GM12878 (cell line): Measurements from ENCODE around the gene CDH2. TPM values are rescaled to one million over a fixed set of nuclear protein-coding genes. Genes with fewer than 3 reads are reported as not detected.

Source experiments
- ATAC-seq: fragments of 200-7000 bp; cut with Tn5 transposase; 3 replicates; pipeline ENCODE4 v1.9.1; 2020; ENCODE audit warnings: mild to moderate bottlenecking, moderate library complexity
- BruUV-seq: library from RNA; stranded (reverse); fragments of 400-500 nt; replicated peaks from 2 replicates; lab custom pipeline; 2021; lab: Mats Ljungman, UMichigan
- CTCF ChIA-PET: fragments of 300-600 bp; sonication (Branson Sonifier 250); formaldehyde crosslinking; extraction: SDS; loops from one replicate; lab custom pipeline; 2021; ENCODE audit warnings: inconsistent platforms; lab: Yijun Ruan, JAX
- POLR2A ChIA-PET: fragments of 350-600 bp; formaldehyde crosslinking; extraction: SDS; loops from one replicate; lab custom pipeline; 2021; ENCODE audit warnings: inconsistent platforms; lab: Charles Lee
- RAD21 ChIA-PET: fragments of 300-600 bp; sonication (Branson Sonifier 250); formaldehyde crosslinking; loops from one replicate; lab custom pipeline; 2023; ENCODE audit warnings: antibody characterized with exemption; ENCODE audit not compliant: unreplicated experiment; lab: Charles Lee
- SMC1A ChIA-PET: fragments of 300-600 bp; sonication (Branson Sonifier 250); formaldehyde crosslinking; loops from one replicate; lab custom pipeline; 2023; ENCODE audit not compliant: unreplicated experiment, uncharacterized antibody; lab: Charles Lee
- DNase-seq: peaks from one replicate; pipeline ENCODE4 v3.0.0-alpha.2; 2011; ENCODE audit warnings: low read depth, low spot score
- FAIRE-seq: peaks from 3 replicates; lab custom pipeline; 2011; peaks lifted over from hg19 to GRCh38; lab: Jason Lieb, UNC
- H2AFZ ChIP-seq: 2 replicates; pipeline ENCODE4 v1.6.0; 2011; ENCODE audit warnings: low read depth, low read length, control low read depth; ENCODE audit not compliant: control insufficient read depth
- H3K27ac ChIP-seq: 2 replicates; pipeline ENCODE4 v1.5.1; 2011; ENCODE audit warnings: control low read depth; ENCODE audit not compliant: control insufficient read depth, insufficient read depth
- H3K27me3 ChIP-seq, 2 experiments: replicated peaks in 1 of 2; 2 replicates each; pipeline versions ENCODE4 v1.6.0 to v1.6.1; 2011; ENCODE audit warnings: low read length in 1 of 2; ENCODE audit not compliant: control insufficient read depth in 2 of 2, insufficient read depth in 2 of 2
- H3K36me3 ChIP-seq, 2 experiments: 2 replicates each; pipeline ENCODE4 v1.5.1; 2011; ENCODE audit warnings: low read length in 1 of 2; ENCODE audit not compliant: control insufficient read depth in 2 of 2, insufficient read depth in 2 of 2
- H3K4me1 ChIP-seq: 2 replicates; pipeline ENCODE4 v1.6.1; 2011; ENCODE audit warnings: mild to moderate bottlenecking, low read length, moderate library complexity, mixed read lengths; ENCODE audit not compliant: control insufficient read depth, insufficient read depth
- H3K4me2 ChIP-seq: 2 replicates; pipeline ENCODE4 v1.6.0; 2011; ENCODE audit warnings: control low read depth; ENCODE audit not compliant: control insufficient read depth, insufficient read depth
- H3K4me3 ChIP-seq: fragments of 200-600 bp; sonication (generic); 2 replicates; pipeline ENCODE4 v1.5.1; 2016
- H3K79me2 ChIP-seq: 2 replicates; pipeline ENCODE4 v1.6.0; 2011; ENCODE audit warnings: low read length; ENCODE audit not compliant: control insufficient read depth, insufficient read depth
- H3K9ac ChIP-seq: 2 replicates; pipeline ENCODE4 v1.8.0; 2011; ENCODE audit warnings: low read length, control low read depth, mixed read lengths; ENCODE audit not compliant: control insufficient read depth, insufficient read depth
- H3K9me3 ChIP-seq: replicated peaks from 3 replicates; pipeline ENCODE4 v1.5.1; 2011; ENCODE audit warnings: mild to moderate bottlenecking, low read length; ENCODE audit not compliant: control insufficient read depth, insufficient read depth
- H4K20me1 ChIP-seq: 2 replicates; pipeline ENCODE4 v1.6.0; 2011; ENCODE audit not compliant: control insufficient read depth, insufficient read depth
- ASH2L ChIP-seq: fragments of 300-600, 200-600 bp; sonication (generic); IDR thresholded peaks from 2 replicates; pipeline ENCODE4 v1.6.1; 2017; ENCODE audit warnings: low read depth, mild to moderate bottlenecking, borderline replicate concordance
- CEBPB ChIP-seq, 2 experiments: fragments of 150-350 bp in 1 of 2; IDR thresholded peaks; 2 replicates each; pipeline ENCODE4 v1.6.1; 2012 to 2014; ENCODE audit warnings: low read depth in 2 of 2, low read length in 2 of 2, borderline replicate concordance in 1 of 2, inconsistent platforms in 1 of 2
- MTA3 ChIP-seq: IDR thresholded peaks from 2 replicates; pipeline ENCODE4 v1.6.1; 2012; ENCODE audit warnings: low read length, inconsistent platforms, borderline replicate concordance
- NBN ChIP-seq: fragments of 450-650 bp; IDR thresholded peaks from 2 replicates; pipeline ENCODE4 v1.6.1; 2016
- SPI1 ChIP-seq: IDR thresholded peaks from 2 replicates; pipeline ENCODE4 v1.6.1; 2011; ENCODE audit warnings: low read depth, mild to moderate bottlenecking, low read length, moderate library complexity, borderline replicate concordance; ENCODE audit not compliant: insufficient read depth
- ZNF592 ChIP-seq: fragments of 450-650 bp; IDR thresholded peaks from 2 replicates; pipeline ENCODE4 v1.6.1; 2017; ENCODE audit warnings: mild to moderate bottlenecking, moderate library complexity
- ZNF622 ChIP-seq: fragments of 450-650 bp; IDR thresholded peaks from 2 replicates; pipeline ENCODE4 v1.6.1; 2017; ENCODE audit warnings: mild to moderate bottlenecking, inconsistent platforms
- ZSCAN29 ChIP-seq: fragments of 450-650 bp; IDR thresholded peaks from 2 replicates; pipeline ENCODE4 v1.6.1; 2017; ENCODE audit warnings: mild to moderate bottlenecking, moderate library complexity
- WGBS: methylation state at CpG from one replicate; pipeline ENCODE4 v1.1.6; 2016; ENCODE audit warnings: low lambda C conversion rate; ENCODE audit not compliant: insufficient replicate concordance, insufficient coverage; ENCODE audit errors: missing lambda C conversion rate; 5-methylcytosine and 5-hydroxymethylcytosine counted together
- in situ Hi-C: fragments of 300-500 bp; cut with MboI; formaldehyde crosslinking; loops from 9 replicates; pipeline ENCODE4 v1.14.3; 2018; ENCODE audit warnings: mixed read lengths
- intact Hi-C: fragments of 100-400 bp; cut with micrococcal nuclease; formaldehyde crosslinking; loops from one replicate; pipeline ENCODE4 v1.14.2; 2022; ENCODE audit not compliant: unreplicated experiment
- polyA plus RNA-seq, 11 experiments: library from polyadenylated mRNA; depleted of rRNA in 4 of 11; unstranded in 6 of 11; stranded (reverse) in 5 of 11; fragments of >200 nt; fragmentation: Nextera tagmentation in 4 of 11; fragmentation: Illumina TruSeq in 1 of 11; extraction: Ambion mirVana in 4 of 11; extraction: Trizol in 1 of 11; gene quantifications; 1 replicate in 1 of 11; 2 replicates in 10 of 11; pipeline versions ENCODE4 v1.2.1 to v1.2.3, GENCODE V29; 2011 to 2016; ENCODE audit warnings: inconsistent platforms in 2 of 11, missing spikeins in 2 of 11, low read depth in 1 of 11
- total RNA-seq, 4 experiments: library from RNA; depleted of rRNA in 3 of 4; stranded (reverse); fragments of >200 nt in 3 of 4; fragmentation: Illumina TruSeq in 1 of 4; extraction: Trizol in 1 of 4; gene quantifications; 2 replicates each; pipeline versions ENCODE4 v1.2.1 to v1.2.3, GENCODE V29; 2013 to 2021
- TF ChIP-seq, protein P1 (sequence below), 3 experiments: IDR thresholded peaks in 2 of 3; conservative IDR thresholded peaks in 1 of 3; 2 replicates each; pipeline ENCODE4 v1.5.1; 2011; ENCODE audit warnings: low read depth in 3 of 3, low read length in 3 of 3, mild to moderate bottlenecking in 3 of 3, control low read depth in 2 of 3, moderate library complexity in 2 of 3, inconsistent platforms in 1 of 3, mixed read lengths in 1 of 3; ENCODE audit not compliant: control insufficient read depth in 2 of 3, insufficient read depth in 1 of 3; ENCODE audit errors: extremely low read depth in 1 of 3

The CDH2 gene
- total and polyA plus RNA-seq, 10 of the 15 experiments (the other 5 are each of a cell fraction or from before 2014, with no cell fraction given), result 0.01 to 0.25 (median 0.06) TPM; not detected in 4

- WGBS, result 20% methylated on average over 6 of the region's 6 CpGs
- no peak overlapping the region for H2AFZ ChIP-seq
- H3K4me2 ChIP-seq, result no peak overlapping the region
- H3K9ac ChIP-seq, result no peak overlapping the region
- ChIA-PET CTCF (no interaction called here), SMC1A (no interaction called here), RAD21 (no interaction called here), POLR2A (no interaction called here)
- intact Hi-C loops, result no loop called here
- no peaks in the 10 kb centered on the region for H4K20me1 ChIP-seq
- no peak overlapping the region for H3K4me3 ChIP-seq
- H3K36me3 ChIP-seq, result no peaks in the 10 kb centered on the region
- no peak overlapping the region for H3K27ac ChIP-seq
- BruUV-seq, result no TSS peak
- H3K9me3 ChIP-seq, result no peaks in the 10 kb centered on the region
- in situ Hi-C loops, result no loop called here
- ATAC-seq, result no peak
- FAIRE-seq, result no peak
- TF ChIP-seq NBN (no peak), ZNF622 (no peak), CEBPB (IDR thresholded peaks at IDR 0.05; ENCODE audit: borderline replicate concordance in 1 of 2, low read depth in 2 of 2, low read length in 2 of 2) (no peak)
- TF ChIP-seq, protein P1, sequence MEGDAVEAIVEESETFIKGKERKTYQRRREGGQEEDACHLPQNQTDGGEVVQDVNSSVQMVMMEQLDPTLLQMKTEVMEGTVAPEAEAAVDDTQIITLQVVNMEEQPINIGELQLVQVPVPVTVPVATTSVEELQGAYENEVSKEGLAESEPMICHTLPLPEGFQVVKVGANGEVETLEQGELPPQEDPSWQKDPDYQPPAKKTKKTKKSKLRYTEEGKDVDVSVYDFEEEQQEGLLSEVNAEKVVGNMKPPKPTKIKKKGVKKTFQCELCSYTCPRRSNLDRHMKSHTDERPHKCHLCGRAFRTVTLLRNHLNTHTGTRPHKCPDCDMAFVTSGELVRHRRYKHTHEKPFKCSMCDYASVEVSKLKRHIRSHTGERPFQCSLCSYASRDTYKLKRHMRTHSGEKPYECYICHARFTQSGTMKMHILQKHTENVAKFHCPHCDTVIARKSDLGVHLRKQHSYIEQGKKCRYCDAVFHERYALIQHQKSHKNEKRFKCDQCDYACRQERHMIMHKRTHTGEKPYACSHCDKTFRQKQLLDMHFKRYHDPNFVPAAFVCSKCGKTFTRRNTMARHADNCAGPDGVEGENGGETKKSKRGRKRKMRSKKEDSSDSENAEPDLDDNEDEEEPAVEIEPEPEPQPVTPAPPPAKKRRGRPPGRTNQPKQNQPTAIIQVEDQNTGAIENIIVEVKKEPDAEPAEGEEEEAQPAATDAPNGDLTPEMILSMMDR (IDR thresholded peaks at IDR 0.05 in 2 of 3, conservative IDR thresholded peaks at IDR 0.05 in 1 of 3; ENCODE audit: control insufficient read depth in 2 of 3, extremely low read depth in 1 of 3, insufficient read depth in 1 of 3, low read depth in 3 of 3, low read length in 3 of 3), result no peak
- H3K4me1 ChIP-seq, result no peaks in the 10 kb centered on the region
- no peaks in the 10 kb centered on the region for H3K27me3 ChIP-seq
- no peak for DNase-seq
- H3K79me2 ChIP-seq, result no peaks in the 10 kb centered on the region
These were observed 220.8 kb downstream of the CDH2 start for GRCh38 chr18:27956001-27956640.

DNA sequence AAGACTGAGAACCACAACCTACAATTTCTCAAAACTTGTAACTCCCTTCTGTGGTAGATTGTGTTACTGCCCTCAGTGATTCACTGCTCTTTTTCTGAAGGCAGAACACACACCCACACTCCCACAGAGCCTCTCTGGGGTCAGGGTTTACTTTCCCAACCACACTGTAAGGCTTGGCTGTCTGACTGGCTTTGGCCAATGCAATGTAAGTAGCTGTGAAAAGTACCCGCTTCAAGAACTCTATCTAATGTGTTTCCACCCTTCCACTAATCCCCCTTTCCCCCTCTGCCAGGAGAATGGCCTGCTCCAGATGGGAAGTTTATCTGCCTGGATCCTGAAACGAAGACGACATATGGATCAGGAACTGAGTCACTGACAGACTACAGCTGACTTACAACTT lies 222.7 kb downstream of the CDH2 start:
- ATAC-seq (no peak), DNase-seq (no peak), FAIRE-seq (no peak)
- CTCF ChIA-PET, result no interaction called here
- Histone ChIP-seq H3K4me2 (no peak overlapping the region), H4K20me1 (no peaks in the 10 kb centered on the region), H3K9ac (no peak overlapping the region), H3K4me1 (no peaks in the 10 kb centered on the region), H3K36me3 (no peaks in the 10 kb centered on the region), H3K27me3 (no peaks in the 10 kb centered on the region), H3K9me3 (no peaks in the 10 kb centered on the region), H3K79me2 (no peaks in the 10 kb centered on the region), H3K27ac (no peak overlapping the region), H3K4me3 (no peak overlapping the region), H2AFZ (no peak overlapping the region)
- SMC1A ChIA-PET, result no interaction called here
- RAD21 ChIA-PET, result no interaction called here
- no peak for TF ChIP-seq ZSCAN29
- TF ChIP-seq SPI1, result no peak
- no peak for TF ChIP-seq ZNF592
- no peak for TF ChIP-seq ASH2L
- TF ChIP-seq MTA3, result no peak
- WGBS, result 0% methylated on average over 3 of the region's 3 CpGs
- in situ Hi-C loops, result no loop called here
- BruUV-seq, result no TSS peak
- POLR2A ChIA-PET, result no interaction called here
- intact Hi-C loops, result no loop called here
